Middle frontal gyrus (tissue), 1 donor: ENCODE measurements around the gene PPP3CA.

Experiments
- DNase-seq: peaks from one replicate; pipeline ENCODE4 v3.0.0-alpha.2; 2015; ENCODE audit warnings: low spot score; ENCODE audit errors: extremely low spot score

Gene PPP3CA

DNA sequence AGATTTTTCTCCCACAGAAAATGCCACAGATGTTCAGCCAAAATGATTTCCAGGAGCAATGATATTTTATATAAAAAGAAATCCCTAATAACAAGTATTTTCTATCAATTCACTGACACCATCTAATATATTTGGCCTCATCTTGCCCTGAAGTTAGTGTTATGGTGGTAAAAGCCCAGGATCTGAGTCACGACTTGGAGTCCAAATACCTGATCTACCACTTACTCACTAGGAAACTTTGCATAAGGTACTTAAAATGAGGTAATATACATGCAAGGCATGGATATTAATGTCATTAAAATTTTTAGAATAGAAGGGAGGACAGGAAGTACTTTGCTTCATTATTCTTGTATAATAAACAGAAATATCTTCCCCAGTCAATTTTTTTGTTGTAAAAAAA is 16.3 kb downstream of the PPP3CA start:
- no peak for DNase-seq

DNA sequence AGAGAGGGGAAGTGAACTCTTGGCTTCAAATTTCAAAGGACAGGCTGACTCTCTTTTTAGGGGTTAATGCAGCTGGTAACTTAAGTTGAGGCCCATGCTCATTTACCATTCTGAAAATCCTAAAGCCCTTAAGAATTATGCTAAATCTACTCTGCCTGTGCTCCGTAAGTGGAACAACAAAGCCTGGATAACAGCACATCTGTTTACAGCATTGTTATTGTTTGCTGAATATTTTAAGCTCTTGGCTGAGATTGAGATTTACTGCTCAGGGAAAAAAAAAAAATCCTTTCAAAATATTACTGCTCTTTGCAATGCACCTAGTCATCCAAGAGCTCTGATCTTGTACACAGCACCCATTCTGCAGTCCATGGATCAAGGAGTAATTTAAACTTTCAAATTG is 17.7 kb downstream of the PPP3CA start:
- DNase-seq: no peak

DNA sequence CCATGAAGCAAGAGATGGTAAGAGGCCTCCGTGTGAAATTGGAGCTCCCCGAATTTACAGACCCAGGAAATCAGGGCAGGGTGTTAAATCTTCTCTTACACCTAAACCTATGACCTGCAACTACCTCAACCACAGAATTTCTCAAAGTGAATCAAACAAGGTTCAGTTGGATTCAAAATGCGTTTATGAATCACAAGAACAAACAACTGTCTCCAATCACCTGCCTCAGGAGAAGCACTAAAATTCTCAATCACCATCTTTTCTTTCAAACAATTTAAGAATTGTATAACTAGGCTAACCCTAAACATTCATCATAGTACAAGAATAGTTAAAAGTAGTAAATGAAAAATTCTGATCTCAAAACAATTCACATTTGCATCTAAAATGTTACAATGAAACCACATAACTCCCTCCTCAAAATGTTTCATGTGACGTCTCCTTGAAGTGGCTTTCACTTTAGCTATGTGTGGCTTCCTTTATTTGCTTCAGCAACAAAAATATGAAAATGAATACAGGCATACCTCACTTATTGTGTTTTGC is 19.2 kb downstream of the PPP3CA start:
- DNase-seq: no peak

DNA sequence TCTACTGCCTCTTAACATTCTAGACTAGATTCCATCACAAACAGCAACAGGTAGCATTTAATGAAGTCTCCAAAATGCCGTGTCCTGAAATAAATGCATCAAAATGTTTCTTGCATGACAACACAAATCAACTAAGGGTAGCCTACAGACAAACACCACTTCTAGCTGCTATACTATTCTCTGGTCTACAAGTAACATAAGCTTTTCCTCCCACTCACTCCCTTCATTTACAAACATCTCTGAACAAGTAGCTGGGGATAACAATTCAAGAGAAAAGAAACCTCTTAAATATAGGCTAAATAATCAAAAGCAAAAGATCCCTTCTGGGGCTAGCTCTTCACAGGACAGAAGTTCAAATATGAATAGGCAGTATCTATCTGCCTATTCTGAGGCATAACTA is 20.8 kb downstream of the PPP3CA start:
- DNase-seq: no peak

DNA sequence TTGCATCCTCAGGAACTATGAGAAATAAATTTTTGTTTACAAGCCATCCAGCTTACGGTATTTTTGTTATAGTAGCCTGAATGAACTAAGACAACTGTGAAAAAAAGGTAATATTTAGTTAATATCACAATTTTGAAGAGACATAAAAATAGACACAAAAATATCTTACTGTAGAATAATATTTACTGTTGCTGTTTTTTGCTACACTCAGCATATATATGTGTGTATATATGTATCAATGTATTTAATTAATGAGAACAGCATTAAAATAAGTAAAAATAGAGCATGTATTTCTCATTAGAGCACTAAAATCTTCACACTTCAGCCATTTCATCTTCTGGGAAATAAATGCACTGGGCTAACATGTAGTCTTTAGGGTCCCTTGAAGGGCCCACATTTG is 24.6 kb downstream of the PPP3CA start:
- no peak for DNase-seq

DNA sequence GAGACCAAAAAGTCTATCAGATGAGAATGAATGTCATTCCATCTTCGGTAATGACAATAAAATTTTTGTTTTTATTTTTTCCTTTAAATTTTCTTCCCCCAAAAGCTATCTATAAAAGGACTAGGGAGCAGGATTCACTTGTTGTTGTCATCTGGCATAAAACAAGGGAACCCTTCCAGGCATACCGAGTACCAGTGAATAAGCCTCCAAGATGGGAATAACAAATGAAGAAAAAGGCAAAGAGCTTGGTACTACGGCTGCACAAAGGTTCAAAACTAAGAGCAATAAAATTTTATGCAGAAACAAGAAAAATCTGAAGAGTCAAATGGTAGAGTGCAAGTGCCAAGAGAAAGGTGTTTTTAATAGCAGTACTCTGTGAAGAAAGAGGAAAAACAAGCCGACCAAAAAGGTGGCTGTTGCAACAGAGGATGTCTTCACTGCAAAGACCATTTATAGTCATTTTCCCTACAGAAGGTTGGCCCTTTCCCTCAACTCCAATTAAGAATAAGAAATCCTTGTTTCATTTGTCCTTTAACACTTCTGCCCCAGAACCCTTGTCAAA is 25.8 kb downstream of the PPP3CA start:
- DNase-seq: no peak

DNA sequence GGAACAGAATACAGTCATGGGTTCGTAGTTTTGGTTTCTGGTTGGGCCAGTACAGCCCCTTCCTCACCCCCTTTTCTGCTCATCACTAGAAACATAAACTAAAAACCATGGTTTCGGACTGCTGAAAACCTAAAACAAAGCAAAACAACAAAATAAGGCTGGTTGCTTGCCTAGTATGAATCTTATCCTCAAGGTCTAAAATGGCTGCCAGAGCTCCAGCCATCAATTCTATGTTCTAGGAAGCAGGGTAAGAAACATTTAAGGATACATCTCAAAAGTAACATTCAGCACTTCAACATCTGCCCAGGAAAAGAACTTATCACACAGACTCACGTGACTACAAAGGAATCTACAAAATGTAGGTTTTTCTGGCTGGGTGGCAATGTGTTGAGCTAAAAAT is 31.5 kb downstream of the PPP3CA start:
- DNase-seq: no peak

DNA sequence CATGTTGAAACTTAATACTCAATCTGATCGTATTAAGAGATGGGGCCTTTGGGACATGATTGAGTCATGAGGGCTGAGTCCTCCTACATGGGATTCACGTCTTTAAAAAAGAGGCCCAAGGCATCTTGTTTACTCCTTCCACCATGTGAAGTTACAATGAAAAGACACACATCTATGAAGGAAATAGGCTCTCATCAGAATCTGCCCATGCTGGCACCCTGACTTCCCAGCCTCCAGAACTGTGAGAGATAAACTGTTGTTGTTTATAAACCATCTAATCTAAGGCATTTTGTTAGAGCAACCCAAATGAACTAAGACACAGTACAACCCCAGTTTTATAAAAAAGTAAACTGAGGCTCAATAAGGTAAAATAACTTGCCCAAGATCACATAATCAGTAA is 32.3 kb downstream of the PPP3CA start:
- no peak for DNase-seq

DNA sequence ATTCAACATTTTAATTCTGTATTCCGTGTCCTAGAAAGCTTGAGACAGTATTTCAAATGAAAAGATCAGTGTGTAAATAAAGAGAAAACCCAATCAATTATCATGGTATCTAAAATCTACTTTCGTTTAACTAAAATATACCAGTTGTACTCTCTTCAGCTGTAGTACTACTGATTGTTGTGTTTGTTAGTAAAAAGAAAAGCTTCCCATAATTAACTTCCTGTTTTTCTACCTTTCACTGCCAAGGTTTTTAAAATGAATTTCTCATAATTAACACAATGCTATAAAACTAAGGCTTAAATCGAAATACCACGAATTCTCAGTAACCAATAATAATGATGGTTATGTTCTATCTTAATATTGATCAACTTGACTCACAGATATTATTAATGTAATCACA is 37.4 kb downstream of the PPP3CA start:
- DNase-seq: no peak

DNA sequence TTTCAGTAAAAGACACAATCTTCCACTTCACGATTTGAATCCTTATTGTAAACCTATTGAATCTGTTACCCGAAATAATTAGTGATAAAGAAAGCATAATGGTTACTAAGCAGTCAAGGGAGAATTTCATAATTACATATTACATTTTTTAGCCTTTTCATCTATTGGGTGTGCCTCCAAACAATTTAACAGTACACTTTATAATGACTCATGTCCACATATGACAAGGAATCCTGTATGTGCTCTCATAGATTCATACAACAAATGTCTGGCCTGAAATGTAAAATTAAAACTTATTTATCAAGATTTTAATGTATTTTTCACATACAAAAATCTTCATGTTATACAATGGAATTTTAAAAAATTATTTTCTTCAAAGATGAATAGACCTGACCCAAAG is 39.4 kb downstream of the PPP3CA start:
- DNase-seq: no peak

DNA sequence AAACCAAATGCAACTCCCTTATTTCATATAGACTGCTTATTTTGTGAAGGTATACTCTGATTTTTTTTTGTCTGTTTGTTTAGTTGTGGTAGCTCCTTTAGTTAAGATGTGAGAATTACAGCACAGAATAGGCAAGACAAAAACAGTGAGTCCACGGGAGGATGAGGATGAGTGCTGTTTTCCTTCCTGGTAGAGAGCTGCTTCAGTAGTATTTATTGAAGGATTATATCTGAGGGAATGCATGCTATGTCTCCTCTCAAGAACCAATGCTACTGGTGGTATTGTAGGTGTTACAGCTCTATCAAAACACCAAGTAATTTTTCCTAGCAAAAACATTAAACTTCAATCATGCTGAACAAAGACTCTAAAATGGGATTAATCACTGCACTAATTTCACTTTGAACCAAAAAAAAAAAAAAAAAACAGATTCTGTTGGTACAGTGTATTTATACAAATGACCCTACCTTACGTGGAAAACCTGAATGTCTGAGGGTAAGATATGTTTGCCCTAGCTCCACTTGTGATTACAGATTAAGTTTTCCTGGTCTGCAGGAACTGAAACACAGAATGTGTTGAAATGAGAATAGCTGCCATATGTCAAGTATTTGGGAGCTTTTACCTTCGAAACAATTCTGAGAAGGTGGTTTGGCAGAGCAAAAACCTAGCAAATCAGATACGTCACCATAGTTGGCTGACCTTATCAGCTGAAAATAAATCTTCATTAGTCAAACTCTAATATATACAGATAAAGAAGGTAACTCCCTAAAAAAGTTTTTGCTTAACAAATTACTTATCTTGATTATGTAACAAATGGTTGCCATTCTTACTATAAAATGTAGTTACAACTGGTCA is 40.3 kb downstream of the PPP3CA start:
- DNase-seq: no peak

DNA sequence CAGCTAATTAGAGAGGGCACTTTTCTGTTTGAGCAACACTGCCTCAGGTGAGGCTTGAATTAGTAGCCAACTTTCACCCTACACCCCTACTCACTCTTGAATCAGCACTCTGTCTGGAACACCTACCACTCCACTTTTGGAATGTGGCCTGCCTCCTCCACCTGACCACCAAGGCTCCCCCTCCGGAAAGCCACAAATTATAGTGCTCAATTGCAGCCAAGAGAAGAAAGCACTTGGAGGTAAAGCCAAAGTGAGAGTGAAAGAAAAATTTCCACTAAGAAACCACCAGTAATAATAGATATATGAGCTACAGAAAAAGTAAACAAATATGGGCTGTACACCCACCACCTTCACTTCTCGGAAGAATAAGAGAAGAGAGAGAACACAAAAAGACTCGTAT is 41.1 kb downstream of the PPP3CA start:
- DNase-seq: no peak

DNA sequence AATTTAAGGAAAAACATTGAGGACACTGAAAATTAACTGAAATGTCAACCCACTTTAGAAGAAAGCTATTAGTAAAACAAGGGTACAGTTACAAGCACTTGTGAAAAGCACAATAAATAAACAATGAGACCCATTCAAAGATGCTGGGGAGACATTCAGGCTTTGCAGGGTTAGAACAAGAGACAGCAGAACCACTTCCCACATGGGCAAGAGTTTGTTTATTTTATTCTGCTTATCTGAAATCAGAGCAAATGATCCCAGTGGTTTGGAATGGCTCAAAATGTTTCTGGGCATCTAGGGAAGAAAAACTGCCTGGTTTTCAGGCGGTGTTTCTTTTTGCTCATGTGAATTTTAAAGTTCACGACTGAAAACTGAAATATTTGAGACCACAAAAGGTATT is 42.4 kb downstream of the PPP3CA start:
- no peak for DNase-seq

DNA sequence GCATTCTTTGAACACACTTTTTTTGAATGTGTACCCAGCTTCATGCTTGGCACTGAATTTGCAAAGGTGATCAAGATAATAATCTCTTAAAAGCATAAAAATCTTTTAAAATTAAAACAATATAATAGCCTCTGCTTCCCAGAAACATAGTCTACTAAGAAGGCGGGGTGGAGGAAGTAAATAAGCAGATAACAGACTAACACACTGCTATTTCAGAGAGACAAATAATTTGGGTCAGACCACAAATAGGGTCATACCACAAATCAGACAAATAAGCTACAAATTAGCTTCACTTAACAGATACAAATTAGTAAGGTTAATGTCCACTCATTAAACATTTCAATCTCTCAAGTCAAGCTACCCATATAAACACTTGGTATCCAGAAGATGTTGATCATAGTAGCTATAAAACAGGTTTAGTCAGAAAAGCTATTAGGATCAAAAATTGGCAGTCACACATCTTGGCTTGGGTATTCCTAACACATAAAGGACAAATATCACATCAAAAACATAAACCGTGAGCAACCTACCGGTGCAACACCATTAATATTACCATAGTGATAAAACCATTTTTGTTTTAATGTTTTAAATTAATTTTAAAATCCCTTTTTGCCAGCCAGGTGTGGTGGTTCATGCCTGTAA is 47.3 kb downstream of the PPP3CA start:
- no peak for DNase-seq

DNA sequence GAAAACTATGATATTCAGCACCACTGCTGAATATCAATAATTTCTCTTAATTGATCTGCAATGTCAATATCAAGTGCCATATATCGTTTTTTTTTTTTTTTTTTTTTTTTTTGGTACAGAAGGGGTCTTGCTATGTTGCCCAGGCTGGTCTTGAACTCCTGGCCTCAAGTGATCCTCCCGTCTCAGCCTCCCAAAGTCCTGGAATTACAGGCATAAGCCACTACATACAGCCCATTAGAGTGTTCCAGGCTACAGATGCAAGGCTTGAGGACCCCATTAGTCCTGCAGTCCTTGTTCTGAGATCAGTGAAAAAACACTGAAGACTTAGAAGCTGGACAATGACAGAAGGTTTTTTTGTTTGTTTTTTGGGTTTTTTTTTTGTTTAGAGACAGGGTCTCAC is 48.3 kb downstream of the PPP3CA start:
- DNase-seq: no peak

DNA sequence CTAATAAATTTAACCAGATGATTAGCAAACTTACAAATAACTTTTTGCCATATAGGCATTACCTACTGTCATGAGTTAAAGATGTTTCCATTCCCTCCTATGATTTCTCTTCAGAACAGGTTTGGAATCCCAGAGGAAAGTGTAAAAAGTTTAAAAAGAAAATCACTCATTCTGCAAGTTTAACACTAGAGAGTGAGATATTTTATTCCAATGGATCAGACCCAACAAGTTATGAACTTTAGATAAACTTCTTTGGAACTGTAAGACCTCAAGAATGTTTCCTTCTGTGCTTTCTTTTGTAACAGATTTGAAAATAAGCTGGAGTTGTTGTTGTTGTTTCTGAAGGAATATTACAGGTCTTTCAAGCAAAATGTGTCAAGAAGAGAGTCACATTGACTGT is 51.6 kb downstream of the PPP3CA start:
- no peak for DNase-seq

DNA sequence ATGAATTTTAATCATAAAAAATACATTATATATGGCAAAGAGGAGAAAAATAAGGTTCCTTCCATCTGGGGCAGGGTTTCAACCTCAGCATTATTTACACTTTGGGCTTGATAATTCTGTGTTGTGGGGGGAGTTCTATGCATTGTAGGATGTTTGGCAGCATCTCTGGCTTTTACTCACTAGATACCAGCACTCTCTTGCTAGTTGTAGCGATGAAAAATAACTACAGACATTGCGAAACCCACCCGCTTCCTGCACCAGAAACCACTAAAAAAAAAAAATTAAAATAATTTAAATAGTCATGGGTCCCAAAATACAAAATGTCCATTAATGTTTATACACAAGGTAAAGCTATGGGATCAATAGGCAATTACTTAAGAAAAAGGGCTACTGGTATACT is 52.7 kb downstream of the PPP3CA start:
- no peak for DNase-seq

DNA sequence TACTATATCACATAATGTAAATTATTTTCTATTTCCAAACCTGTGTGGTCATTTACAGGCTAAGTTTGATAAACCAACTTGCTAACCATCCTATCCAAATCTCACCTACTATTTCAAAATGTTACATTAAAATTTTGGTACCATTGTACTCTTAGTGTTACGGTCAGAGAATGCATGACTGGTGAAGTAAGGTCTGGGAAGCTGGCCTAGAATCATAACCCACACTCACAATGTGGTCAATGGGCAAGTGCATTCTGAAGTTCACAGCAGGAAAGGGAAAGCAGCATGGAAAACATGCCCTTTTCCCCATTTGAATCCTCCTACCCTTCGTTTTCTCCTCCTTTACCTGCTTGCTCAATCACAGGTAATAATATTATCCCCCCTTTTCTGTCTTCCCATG is 54.4 kb downstream of the PPP3CA start:
- DNase-seq: no peak

DNA sequence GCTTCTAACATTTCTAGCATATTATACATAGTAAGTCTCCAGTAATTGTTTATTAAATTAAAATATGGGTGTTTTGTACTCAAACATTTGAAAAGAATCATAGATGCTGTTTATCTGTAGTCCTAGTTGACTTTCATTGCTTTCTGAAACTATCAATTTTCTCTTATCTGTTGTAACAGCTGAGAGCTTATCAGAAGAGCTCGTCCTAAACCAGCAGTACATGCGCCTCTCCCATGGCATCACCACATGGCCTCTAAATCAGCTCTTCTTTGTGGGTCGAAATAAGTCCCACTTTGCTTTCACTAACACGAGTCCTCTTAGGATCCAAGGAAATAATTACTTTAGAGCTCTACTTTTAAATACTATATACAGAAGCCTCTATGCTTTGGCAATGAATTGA is 55.1 kb downstream of the PPP3CA start:
- no peak for DNase-seq

DNA sequence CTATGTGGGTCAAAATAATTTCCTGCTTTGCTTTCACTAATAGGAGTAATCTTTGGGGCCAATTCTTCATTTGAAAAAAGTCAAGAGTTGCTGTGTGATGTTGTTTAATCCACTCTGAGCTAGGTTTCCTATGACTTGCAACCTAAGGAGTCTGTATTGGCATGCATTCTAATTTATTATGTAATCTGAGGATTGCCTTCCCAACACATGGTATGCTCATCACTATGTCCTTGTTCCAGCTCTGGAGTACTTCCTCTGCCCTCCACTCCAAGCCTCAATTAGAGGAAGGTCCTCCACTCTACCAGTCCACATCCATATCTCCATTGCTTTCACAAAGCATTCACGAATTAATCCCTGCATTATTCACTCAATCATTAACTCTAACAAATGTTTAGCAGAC is 56.1 kb downstream of the PPP3CA start:
- DNase-seq: no peak

DNA sequence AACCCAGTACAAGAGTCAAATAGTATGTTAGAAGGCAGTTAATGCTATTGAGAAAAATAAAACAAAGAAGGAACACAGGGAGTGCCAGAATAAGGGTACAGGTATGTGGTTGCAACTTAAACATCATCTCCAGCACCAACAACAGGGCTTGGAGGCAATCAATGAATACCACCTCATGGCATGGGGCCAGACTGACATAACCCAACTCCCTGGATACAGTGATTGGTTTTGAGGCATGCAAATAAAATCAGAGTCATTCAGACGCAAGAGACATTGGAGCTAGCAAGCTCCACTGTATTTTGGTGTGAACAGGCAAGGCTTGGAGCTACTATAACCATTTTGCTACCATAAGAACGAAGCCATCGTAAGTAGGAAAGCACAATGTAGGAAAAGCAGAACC is 56.7 kb downstream of the PPP3CA start:
- DNase-seq: no peak

DNA sequence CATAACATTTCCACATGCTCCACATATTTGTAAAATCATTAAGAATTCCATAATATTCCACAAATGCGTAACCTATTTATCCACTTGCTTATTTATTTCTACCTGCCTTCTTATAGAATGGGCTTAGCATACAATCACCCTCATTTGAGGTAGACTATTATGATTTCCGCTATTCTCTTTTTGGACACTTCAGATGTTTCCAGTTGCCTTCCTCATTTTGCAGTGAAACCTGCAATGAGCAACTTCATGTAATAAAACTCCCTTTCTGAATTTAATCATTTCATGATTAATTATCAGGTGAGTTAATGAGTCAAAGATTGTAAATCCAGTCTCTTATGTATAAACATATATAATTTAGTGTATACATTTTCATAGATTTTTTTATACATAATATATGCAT is 58.0 kb downstream of the PPP3CA start:
- DNase-seq: no peak
